Esophagus mucosa (tissue), 1 donor: ENCODE measurements around the gene EPHX1. TPM values are rescaled to one million over a fixed set of nuclear protein-coding genes. Genes with fewer than 3 reads are reported as not detected.

Experiments
- ATAC-seq: fragments of 200-7000 bp; cut with Tn5 transposase; one replicate; pipeline ENCODE4 v1.9.1; 2020
- total RNA-seq: library from RNA; stranded (reverse); gene quantifications from one replicate; pipeline ENCODE4 v1.2.4, GENCODE V29; 2023
- donor health status: DM: yes; HTN: yes; CAD: no.

The EPHX1 gene
- total RNA-seq, 1 donor from 2014 or later: 89.7 TPM

- ATAC-seq: no peak
Measured at GRCh38 chr1:225862581-225862950, 52.6 kb downstream of the EPHX1 start.

DNA sequence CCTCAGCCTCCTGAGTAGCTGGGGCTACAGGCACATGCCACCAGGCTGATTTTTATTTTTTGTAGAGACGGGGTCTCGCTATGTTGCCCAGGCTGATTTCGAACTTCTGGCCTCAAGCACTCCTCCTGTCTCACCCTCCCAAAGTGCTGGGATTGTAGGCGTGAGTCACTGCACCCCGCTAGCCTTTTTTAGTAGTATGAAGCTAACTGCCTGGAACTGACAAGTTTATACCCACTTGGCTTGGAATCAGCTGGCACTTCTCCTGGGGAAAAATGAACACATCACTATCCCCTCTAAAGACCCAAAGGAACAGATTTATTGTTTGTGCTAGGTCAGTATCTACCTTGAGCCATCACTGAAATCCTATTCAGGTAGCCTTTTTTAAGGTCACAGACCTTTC lies 53.2 kb downstream of the EPHX1 start:
- ATAC-seq: no peak

GRCh38 chr1:225865514-225865913 lies 55.6 kb downstream of the EPHX1 start:
- no peak for ATAC-seq

GRCh38 chr1:225866061-225866837 lies 56.3 kb downstream of the EPHX1 start:
- no peak for ATAC-seq

- ATAC-seq: no peak
Measured at GRCh38 chr1:225866981-225867380, 57.1 kb downstream of the EPHX1 start.

DNA sequence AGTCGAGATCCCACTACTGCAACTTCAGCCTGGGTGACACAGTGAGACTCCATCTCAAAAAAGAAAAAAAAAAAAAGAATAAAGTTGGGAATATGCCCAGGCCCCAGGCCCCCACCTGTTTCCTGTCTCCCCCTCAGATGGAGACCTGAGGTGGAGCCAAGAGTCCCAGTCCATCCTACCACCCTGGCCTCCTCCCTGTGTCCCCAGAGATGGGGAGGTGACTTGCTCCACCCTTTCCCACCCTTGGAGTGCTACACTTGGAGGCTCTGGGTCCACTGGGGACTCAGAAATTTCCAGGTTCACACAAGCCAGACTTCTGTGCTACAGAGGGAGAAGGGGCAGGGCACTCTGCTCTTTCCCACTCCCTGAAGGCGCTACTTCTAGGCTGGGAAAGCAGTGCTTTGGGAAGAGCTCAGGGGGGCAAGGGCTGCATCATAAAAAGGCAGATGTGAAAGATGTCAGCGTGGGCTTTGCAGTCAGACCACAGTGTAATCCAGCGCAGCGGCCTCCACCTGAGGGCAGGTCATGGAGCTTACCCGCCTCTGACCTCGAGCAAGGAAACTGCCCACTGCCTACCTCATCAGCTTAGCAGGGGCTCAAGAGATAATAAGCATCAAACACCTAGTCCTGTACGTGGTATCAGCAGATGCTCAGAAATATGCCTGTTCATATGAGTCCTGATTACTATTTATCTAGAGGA lies 58.9 kb downstream of the EPHX1 start:
- ATAC-seq: no peak

DNA sequence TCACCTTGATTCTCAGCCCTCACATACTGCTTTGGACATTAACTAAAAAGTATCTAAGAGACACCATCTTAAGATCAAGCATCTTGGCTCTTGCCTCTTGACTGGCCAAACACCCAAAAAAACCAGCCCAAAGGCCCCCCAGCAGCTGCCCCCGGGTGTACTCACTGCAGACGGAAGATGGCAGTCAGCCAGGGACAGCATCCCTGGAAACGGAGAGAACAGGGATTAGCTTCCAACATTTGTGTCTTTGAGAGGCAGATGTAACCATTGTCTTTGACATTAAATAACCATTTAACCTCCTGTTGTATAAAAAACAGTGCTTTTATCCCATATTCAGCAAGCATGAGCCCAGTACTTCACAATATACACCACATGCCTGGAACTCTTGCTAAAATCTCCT lies 61.0 kb downstream of the EPHX1 start:
- ATAC-seq: no peak

DNA sequence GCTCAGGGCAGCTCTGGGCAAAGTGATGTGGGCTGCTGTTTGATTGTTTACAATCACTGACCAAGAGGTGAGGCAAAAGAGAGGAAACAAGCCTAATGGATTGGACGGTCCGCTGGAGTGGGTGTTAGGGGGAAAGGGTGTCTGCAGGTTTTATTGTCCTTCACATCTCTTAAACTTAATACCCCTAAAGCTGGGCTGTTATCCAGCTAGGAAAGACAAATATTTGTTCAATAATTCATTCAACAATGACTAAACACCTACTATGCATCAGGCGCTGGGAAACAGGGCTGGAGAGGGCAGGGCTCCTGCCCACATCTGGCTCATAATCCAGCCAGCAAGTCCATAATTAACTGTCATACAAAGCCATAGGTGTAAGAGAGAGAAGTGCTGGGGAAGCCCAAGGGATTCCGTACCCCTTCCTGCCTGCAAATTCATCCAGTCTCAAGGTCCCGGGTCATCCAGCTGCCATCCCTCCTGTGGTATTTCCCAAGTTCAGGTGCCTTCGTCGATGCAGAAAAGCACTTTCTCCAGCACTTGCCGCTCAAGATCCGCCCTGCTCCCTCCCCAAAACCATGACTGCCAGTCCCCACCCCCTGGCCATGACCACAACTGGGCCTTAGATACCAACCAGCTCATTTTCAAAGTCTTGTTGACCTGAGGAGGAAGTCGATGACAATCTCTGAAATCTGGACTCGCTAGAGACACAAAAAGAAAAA lies 61.6 kb downstream of the EPHX1 start:
- no peak for ATAC-seq

- ATAC-seq: no peak
Measured at GRCh38 chr1:225872075-225872430, 62.1 kb downstream of the EPHX1 start.

DNA sequence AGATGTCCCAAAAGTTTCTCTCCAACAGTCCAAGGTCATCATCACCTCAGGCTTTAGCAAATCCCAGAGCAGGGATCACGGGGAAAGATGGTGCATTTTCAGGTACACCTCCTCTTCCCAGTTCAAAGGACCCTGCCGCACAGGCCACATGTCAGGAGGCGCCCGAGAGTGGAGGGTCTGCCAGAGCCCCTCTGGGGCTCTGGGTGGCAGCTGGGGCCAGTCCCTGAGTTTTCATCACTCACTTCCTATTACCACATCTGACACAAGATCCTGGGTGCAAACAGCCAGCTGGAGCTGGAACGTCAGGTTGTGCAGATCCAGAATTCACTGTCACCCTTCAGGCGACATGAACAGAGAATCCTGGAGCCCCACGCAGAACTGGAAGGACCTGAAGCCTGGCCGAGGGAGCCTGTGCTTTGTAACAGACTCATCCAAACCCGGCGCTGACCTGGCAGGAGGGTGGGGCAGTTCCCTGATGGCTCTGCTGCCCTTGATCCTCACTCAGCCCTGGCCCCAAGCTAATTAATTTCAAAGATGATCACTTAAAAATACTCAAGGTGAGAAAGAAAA lies 63.4 kb downstream of the EPHX1 start:
- ATAC-seq: peak; percentile 59

DNA sequence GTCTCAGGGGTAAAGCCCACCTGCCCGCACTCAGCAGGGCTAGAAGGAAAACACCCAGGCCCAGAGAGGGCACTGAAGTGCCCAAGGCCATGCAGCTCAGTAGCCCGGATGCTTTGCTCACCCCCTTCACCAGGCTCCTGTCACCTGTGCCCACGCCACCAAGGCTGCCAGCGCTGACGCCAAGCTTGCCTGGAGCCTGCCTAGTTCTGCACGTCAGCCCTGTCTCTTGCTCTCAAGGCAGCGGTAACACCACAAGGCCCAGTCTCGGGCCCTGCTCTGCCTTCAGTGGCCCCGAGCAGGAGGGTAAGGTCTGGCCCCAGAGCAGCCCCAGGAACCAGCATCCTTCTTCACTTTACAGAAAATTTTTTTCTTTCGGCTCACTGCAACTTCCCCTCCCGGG lies 64.5 kb downstream of the EPHX1 start:
- no peak for ATAC-seq

DNA sequence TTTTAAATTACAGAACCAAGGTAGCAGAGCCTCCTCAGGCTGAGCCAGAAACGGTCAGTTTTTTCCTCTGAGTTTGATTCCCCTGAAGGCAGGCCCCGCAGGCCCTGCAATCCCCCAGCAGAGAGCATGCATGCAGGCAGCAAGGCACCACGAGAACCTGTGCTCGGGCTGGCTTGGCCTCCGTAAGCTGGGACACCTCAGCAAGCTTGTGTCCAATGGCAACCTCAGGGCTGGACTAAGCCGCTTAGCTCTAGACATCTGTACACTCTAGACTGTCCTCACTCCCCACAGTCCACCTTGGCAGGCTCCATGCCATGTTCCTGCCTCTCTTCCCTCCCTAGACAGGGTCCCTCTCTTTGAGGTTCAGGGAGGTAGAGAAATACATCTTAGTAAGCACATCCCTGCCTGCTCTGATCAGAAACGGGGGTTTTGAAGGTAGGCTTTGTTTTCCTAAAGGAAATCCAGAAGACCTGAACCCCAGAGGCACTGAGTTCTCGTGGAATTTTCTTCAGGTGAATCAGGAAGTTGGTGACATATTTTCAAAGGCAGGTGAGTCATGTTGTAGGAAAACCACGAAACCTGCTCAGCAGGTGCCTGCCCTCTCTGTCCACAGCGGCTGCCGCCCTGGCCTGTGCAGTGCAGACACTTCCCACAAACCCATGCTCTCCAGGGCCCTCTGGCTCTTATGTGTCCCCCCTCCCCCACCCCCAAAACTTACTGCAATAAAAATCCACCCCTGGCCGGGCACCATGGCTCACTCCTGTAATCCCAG lies 65.3 kb downstream of the EPHX1 start:
- peak; percentile 91 for ATAC-seq

DNA sequence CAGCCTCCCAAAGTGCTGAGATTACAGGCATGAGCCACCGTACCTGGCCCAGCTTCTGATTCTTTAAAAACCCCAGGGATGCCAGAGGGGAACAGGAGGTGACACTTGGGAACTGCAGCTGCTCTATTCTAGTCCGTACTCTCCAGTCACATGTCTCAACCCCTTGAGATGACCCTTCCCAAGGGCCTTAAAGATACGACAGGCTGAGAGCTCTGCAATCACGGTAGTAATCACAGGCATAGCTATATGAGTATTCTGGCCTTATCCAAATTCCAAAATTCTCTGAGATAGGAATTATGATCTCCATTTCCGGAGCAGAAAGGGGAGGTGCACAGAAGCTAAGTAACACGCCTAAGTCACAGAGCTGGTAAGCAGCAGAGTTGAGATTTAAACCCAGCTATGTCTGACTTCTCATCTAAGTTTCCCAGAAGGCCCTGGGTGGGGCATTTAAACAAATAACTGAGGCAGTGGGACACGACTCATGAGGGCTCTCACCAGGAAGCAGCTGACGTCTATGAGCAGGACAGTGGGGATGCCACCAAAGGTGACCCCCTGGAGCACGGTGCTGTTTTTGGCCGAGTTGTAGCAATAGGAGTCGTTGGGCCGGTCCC lies 67.1 kb downstream of the EPHX1 start:
- no peak for ATAC-seq

DNA sequence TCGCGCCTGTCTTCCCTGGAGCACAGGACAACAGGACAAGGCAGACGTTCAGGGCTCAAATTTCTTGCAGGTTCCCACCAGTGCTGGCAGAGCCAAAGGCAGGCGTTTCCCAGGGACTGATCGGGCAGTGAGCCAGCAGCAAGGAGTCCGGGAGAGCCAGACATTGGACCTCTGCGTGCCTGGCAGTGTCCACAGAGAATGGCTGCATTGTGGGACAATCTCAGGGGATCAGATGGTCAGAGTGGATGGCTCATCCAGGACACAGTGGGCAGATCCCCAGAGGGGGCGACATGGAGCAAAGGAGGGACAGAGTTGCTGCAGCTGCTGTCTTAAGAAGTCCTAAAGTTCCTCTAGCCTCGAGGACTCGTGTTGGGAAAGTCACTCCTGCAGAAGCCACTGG lies 67.7 kb downstream of the EPHX1 start:
- ATAC-seq: no peak

DNA sequence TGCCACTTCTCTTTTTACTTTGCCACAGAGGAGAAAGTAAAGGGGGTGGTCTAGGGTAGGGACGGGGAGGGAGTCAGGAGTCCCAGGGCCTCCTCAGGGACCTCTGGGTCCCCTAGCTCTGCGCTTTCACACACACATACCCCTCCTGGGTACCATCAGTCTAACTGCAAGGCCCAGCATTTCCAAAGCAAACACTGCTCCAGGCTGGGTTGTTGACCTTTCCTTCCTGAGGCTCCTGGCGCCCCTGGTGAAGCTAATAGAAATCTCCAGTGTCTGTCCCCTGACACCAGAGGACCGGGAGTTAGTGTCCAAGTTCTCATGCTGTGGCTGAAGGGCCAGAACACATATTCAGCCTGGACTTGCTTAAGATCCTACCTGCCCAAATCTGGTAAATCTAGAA lies 68.4 kb downstream of the EPHX1 start:
- no peak for ATAC-seq

DNA sequence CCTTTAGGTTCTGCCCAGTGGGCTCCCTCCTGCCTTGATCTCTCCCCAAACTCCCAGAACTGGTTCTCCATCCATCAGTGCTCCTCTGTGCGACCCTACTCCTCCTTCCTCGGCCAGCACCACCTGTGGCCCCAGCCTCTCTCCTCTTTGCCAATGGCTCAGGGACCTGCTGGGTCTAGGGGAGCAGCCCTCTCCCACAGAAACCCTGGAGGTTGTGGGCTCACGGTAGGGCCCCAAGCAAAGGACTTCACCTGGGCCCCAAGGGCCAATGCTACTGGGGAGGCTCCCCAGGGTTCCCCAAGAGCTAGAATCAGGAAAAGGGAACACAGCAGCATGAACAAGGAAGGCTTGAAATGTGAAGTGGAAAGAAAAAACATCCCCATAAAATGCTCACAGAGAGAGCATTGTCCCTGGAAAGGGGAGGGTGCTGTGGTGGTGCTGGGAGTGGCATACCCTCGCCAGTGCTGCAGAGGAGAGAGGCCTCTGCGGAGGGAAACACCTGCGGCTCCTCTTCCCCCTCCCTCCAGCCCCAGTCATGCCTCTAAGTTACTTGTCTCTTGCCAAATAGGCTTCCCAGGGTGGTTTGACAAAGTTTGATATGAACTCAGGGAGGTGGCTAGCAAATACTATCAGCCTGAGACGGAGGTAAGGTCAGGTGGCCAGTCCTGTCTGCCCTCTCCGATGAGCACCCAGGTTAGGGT lies 69.7 kb downstream of the EPHX1 start:
- no peak for ATAC-seq

- ATAC-seq: no peak
Measured at GRCh38 chr1:225880222-225880588, 70.3 kb downstream of the EPHX1 start.

GRCh38 chr1:225880636-225881035 lies 70.7 kb downstream of the EPHX1 start:
- no peak for ATAC-seq

DNA sequence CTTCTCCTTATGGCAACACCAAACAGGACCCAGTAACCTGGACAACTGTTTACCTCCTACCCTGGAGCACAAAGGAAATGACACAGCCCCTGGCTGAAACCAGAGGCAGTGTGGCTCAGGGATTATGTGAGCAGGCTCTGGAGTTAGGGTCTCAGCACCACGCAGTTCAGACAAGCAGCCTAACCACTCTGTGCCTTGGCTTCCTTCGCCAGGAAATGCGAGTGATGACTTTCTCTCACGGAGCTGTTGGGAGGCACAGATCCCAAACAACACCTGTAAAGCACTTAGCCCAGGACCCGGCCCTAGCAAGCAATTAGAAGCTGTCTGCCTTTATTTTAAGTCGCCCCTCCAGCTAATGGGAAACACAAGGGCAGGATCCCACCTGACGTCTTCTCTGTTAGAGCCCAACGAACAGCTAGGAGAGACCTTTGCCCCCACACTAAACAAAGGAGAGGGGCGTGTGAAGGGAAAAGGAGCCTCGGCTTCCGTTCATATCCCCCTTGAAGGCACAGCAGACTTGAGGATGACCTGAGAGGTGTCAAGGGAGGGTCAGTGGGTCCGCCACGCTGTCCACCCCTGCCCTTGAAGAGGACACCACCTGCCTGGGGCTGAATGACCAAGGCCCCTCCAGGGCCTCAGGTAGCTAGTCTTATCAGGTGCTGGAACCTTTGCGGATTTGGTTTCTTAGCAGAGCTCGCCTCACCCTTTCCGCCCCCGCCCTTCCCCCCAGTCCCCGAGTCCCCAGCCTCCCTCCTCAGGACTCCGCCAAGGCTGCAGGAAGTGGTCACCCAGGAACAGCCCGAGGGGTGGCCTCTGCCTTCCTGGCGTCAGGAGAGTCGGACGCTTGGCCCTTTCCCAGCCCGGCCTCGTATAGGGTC lies 71.4 kb downstream of the EPHX1 start:
- ATAC-seq: peak; percentile 43

DNA sequence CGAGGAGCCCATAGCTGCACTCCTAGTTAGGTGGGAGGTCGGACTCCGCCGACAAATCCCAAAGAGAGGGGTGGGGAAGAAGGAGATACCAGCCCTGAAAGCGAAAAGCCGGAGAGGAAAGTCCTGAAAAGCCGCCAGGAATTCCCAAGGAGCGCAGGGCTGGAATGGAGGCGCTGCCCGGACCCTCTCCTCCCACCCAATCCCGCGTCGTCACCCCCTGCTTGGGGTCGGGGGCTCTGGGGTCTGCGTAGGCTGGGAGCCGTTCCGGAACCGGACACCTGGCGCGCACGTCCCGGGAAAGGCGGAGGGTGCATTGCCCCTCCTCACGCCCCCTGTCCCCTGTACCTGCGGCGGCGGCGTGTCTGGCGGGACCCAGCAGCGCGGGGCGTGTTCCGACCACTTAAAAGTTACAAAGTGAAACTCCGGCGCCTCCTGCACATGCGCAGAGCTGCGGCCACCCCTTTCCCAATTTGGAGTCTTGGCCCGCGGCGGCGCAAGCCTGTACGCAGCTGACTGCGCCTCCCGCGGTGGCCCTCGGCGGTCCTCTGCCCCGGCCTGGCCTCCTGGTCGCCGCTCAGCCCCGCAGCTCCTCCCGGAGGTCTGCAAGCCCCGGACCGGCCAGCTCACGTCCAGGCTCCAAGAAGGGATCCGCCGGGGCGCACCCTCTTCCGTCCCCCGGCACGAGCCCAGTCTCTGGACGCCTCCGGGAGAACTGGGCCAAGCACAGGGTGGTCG lies 72.2 kb downstream of the EPHX1 start, which contains the start of gene TMEM63A:
Gene TMEM63A (minus strand): TSS at position 422 of the 735 bp plus-strand sequence. CDS start 4,800 bp downstream, outside the sequence.
- peak; percentile 87 for ATAC-seq
